GM12864 (cell line): ENCODE data around the gene SLC25A1.

ENCODE experiments used
- DNase-seq: peaks from one replicate; pipeline ENCODE4 v3.0.0-alpha.2; 2011; ENCODE audit warnings: low read depth
- H3K4me3 ChIP-seq: 2 replicates; pipeline ENCODE4 v1.5.1; 2011; ENCODE audit warnings: mild to moderate bottlenecking, low read depth, low read length, control low read depth
- TF ChIP-seq, protein P1 (sequence below): IDR thresholded peaks from 2 replicates; pipeline ENCODE4 v1.5.1; 2011; ENCODE audit warnings: low read depth, mild to moderate bottlenecking, moderate library complexity, low read length, control low read depth, inconsistent platforms; ENCODE audit errors: missing control alignments

SLC25A1 gene

DNA sequence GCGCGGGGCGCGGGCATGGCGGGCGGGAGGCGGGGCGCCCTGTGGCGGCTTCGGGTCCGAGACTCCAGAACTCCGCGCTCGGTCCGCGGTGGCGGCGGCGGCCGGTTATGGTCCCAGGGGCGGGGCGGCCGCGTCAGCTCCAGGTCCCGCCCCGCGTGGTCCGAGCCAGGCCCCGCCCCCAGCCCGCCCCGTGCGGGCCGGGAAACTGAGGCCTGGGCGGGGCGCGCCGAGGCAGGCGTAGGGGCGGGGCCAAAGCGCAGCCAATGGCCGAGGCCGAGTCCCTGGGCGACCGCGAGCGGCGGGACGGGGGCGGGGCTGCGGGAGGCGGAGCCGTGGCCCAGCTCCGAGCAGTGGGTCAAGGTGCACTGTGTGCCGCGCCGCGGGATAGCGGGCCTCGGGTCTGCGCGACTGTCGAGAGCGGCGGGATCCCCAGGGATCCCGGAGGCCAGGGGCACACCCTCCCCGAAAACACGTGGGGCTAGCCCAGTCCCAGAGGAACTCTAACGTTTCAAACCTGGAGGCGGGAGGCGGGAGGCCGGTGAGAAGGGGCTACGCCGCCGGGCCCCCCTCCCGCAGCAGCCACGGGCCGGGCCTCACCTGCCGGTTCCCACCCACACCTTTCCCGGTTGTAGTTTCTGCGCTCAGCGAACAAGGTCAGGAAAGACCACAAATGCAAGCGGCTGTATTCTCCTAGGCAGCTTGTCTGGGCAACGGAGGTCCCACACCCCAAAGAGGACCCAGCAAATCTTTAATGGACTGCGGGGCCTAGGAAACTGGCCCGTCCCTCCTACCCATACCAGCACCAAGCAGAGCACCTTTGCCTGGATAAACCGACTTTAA, at the start of gene SLC25A1:
SLC25A1 (minus strand) TSS at position 80 of the 840 bp plus-strand sequence; CDS start at position 17, 63 bp downstream.
- peak; percentile 44 for DNase-seq
- TF ChIP-seq, protein P1, sequence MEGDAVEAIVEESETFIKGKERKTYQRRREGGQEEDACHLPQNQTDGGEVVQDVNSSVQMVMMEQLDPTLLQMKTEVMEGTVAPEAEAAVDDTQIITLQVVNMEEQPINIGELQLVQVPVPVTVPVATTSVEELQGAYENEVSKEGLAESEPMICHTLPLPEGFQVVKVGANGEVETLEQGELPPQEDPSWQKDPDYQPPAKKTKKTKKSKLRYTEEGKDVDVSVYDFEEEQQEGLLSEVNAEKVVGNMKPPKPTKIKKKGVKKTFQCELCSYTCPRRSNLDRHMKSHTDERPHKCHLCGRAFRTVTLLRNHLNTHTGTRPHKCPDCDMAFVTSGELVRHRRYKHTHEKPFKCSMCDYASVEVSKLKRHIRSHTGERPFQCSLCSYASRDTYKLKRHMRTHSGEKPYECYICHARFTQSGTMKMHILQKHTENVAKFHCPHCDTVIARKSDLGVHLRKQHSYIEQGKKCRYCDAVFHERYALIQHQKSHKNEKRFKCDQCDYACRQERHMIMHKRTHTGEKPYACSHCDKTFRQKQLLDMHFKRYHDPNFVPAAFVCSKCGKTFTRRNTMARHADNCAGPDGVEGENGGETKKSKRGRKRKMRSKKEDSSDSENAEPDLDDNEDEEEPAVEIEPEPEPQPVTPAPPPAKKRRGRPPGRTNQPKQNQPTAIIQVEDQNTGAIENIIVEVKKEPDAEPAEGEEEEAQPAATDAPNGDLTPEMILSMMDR = no peak
- H3K4me3 ChIP-seq = peak within 1 kb of the TSS; percentile 77

DNA sequence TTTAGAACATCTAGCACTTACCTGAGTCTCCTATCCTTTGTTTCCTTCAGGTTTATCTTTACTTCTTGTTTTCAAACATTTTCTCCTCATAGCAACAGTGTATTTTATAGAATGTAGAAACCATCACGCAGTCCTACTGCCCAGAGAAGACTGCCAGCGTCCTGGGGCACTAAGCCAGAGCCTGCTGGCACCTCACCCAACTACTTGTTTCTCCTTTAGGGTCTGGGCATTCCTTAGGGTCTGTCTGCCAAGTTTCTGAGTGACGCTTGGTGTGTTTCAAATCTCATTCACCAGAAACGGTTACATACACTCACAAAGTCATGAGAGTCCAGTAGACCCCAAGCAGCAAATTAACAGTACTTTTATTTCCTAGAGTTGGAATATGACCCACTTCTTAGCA, 49.6 kb upstream of the SLC25A1 start:
- H3K4me3 ChIP-seq = no peak overlapping the region
- TF ChIP-seq, protein P1 = no peak

DNA sequence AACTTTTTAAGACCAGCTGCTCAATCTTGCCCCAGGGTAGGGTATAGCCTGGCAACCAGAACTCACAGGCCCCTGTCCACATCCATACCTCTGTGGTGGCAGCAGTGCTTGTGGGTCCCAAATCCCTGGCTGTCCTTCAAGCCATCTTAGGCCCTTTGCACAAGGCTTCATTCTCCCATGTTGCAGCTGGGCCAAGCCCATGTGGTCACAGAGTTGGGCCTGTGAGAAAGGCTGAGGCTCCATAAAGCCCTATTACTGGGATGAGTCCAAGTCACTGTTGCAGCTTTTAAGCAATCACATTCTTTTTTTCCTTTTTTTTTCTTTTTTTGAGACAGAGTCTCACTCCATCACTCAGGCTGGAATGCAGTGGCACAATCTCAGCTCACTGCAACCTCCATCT, 47.9 kb upstream of the SLC25A1 start:
- no peak overlapping the region for H3K4me3 ChIP-seq
- TF ChIP-seq, protein P1 = no peak
- DNase-seq = no peak

More for the DNA sequence above, 49.6 kb upstream of the SLC25A1 start:
- no peak for DNase-seq

DNA sequence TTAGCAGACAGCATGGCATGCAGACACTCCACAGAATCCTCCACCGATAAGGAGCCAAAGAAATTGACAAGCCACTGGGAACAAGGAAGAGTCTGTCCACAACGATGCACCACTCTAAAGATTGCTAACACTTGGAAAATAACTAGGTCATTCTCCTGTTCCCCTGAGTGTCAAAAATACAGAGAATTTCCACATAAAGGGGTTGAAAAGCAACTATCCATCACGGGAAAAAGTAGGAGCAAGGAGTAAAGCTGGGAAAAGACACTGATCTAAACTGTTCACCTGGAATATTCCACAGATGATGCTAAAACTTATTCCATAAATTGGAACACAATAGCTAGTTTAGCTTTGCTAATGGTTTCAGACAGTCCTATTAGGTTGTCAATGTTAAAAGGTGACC, 47.0 kb upstream of the SLC25A1 start:
- H3K4me3 ChIP-seq = no peak overlapping the region
- TF ChIP-seq, protein P1 = no peak
- DNase-seq = no peak

DNA sequence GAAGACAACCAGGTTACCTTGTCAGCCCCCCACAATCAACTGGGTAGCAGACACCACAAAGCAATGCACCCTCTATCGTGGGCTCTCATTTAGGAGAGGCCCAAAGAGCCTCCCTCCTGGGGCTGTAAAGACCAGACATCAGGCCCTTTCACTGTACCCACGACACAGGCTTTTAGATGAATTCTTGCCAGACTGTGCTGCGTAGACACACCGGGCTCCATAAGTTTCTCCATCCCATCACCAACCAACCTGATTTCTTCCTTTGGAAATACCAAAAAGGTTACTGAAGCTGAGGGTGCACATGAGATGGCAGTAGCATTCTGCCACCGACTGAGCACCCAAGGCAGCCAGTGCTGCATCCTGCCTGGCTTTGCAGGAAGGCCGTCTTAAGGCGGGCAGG, 46.4 kb upstream of the SLC25A1 start:
- TF ChIP-seq, protein P1 = no peak
- DNase-seq = no peak
- no peak overlapping the region for H3K4me3 ChIP-seq

DNA sequence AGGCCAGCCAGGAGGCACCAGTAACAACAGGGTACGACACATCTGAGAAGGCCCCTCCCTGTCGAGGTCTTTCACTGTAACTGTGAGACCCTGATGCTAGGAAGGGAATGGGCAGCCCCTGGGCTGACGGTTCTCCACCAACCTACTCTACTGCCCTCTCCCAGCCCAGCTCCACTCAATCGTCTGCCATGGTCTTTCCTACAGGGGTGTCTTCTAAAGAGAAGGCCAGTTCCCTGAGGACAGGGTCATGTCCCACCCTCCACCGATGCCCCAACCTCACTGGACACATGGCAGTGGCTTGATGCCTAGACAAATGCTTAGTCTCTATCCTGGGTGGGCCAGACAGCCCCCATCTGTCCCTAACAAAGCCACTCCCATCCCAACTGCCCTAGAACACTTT, 46.0 kb upstream of the SLC25A1 start:
- TF ChIP-seq, protein P1 = no peak
- DNase-seq = no peak
- no peak overlapping the region for H3K4me3 ChIP-seq

DNA sequence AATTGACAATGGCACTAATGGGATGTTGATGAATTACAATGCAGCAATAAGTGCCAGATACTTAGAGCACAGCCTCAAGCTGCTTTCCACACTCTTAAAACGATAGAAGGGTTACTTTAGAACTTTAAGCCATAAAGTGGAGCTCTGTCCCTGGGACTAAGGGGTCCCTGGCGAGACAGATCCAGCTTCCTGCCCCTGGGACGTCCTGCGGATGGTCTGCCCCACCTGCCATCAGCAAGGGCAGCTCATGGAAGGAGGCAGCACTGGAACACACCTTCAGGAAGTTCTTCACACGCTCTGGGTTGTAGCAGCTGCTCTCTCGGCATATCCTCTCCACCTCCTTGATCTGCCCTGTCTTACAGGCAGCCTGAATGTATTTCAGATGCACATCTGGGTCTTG, 45.1 kb upstream of the SLC25A1 start:
- no peak for DNase-seq
- no peak overlapping the region for H3K4me3 ChIP-seq
- TF ChIP-seq, protein P1 = no peak
